ENCODE results near the gene ITPRIPL2. TPM values are rescaled to one million over a fixed set of nuclear protein-coding genes. Genes with fewer than 3 reads are reported as not detected.

The ITPRIPL2 gene
- total RNA-seq, 4 donors from 2014 or later, result 13.3 to 18.9 (median 18.5) TPM

DNA sequence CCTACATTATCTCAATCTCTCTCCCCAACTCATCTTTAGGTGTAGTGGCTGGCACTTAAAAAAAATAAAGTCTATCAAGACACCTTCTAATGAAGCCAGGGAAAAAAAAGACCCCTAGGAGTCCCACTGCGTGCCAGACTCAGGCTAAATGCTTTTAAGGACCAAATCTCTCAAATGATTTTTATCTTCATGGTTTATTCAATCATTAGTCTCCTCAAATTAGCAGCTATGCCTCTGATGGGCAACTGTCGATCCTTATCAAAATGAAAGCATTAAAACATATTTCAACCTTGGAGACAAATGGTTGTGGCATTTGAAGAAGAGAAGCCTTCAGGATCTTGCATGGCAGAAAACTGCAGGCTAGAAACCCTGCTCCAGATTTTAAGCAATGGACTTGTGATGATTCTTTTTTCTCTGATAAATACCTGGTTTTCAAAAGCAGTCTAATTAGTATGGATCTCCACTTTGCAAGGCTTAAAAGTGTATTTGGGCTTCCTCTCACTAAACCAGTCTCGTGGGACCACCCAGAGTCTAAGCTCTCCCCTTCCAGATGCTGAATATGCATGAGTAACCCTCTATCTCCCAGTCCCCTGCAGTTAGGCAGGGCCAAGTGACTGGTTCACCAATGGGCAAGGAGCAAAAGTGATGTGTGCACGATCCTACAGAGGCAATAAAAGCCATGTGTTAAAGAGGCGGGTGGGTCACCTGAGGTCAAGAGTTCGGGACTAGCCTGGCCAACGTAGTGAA is 14.9 kb downstream of the ITPRIPL2 start:
- Histone ChIP-seq H3K27ac (no peak overlapping the region), H3K36me3 (no peaks in the 10 kb centered on the region), H3K4me3 (no peak overlapping the region), H3K9me3 (no peaks in the 10 kb centered on the region), H3K27me3 (no peaks in the 10 kb centered on the region), H3K4me1 (peaks cover 19 to 26% of the 10 kb centered on the region in 2 donors)
- DNase-seq (no peak), ATAC-seq (no peak)
- in situ Hi-C loops (cut with MboI; ENCODE audit: low sequenced_read_pairs in 4 of 4) (no loop called here), intact Hi-C loops (cut with DNase I; ENCODE audit: low total_unique reads) (no loop called here)
- TF ChIP-seq, protein P1, sequence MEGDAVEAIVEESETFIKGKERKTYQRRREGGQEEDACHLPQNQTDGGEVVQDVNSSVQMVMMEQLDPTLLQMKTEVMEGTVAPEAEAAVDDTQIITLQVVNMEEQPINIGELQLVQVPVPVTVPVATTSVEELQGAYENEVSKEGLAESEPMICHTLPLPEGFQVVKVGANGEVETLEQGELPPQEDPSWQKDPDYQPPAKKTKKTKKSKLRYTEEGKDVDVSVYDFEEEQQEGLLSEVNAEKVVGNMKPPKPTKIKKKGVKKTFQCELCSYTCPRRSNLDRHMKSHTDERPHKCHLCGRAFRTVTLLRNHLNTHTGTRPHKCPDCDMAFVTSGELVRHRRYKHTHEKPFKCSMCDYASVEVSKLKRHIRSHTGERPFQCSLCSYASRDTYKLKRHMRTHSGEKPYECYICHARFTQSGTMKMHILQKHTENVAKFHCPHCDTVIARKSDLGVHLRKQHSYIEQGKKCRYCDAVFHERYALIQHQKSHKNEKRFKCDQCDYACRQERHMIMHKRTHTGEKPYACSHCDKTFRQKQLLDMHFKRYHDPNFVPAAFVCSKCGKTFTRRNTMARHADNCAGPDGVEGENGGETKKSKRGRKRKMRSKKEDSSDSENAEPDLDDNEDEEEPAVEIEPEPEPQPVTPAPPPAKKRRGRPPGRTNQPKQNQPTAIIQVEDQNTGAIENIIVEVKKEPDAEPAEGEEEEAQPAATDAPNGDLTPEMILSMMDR (IDR thresholded peaks at IDR 0.05 in 4 of 5, conservative IDR thresholded peaks at IDR 0.05 in 1 of 5), result no peak
- TF ChIP-seq POLR2A (IDR thresholded peaks at IDR 0.05), result no peak

- intact Hi-C loops (cut with DNase I; ENCODE audit: low total_unique reads) (no loop called here), in situ Hi-C loops (cut with MboI; ENCODE audit: low sequenced_read_pairs in 4 of 4) (no loop called here)
- H3K27me3 ChIP-seq, result no peaks in the 10 kb centered on the region
- H3K9me3 ChIP-seq, result no peaks in the 10 kb centered on the region
- H3K4me3 ChIP-seq, result no peak overlapping the region
- peak overlapping the region; percentile 68 to 81 (median 74) for H3K27ac ChIP-seq
- TF ChIP-seq POLR2A (IDR thresholded peaks at IDR 0.05), result no peak
- TF ChIP-seq, protein P1 (IDR thresholded peaks at IDR 0.05 in 4 of 5, conservative IDR thresholded peaks at IDR 0.05 in 1 of 5), result no peak
- no peaks in the 10 kb centered on the region for H3K36me3 ChIP-seq
- no peak for ATAC-seq
- no peak for DNase-seq
- H3K4me1 ChIP-seq, result peaks cover 20 to 22% of the 10 kb centered on the region in 2 donors
These were observed 16.6 kb downstream of the ITPRIPL2 start for GRCh38 chr16:19130385-19130784.

GRCh38 chr16:19130852-19131824 is 17.4 kb downstream of the ITPRIPL2 start:
- H3K27me3 ChIP-seq, result no peaks in the 10 kb centered on the region
- intact Hi-C loops (cut with DNase I; ENCODE audit: low total_unique reads) (no loop called here), in situ Hi-C loops (cut with MboI; ENCODE audit: low sequenced_read_pairs in 4 of 4) (no loop called here)
- TF ChIP-seq, protein P1 (IDR thresholded peaks at IDR 0.05 in 4 of 5, conservative IDR thresholded peaks at IDR 0.05 in 1 of 5), result no peak
- no peak for TF ChIP-seq POLR2A (IDR thresholded peaks at IDR 0.05)
- no peaks in the 10 kb centered on the region for H3K9me3 ChIP-seq
- ATAC-seq (peak; percentile 22 to 38), DNase-seq (peak in 1 of 2 donors; percentile 34)
- peak overlapping the region in 3 of 4 donors; percentile 4 to 32 (median 27) for H3K4me3 ChIP-seq
- H3K36me3 ChIP-seq, result no peaks in the 10 kb centered on the region
- H3K4me1 ChIP-seq, result peaks cover 22 to 27% of the 10 kb centered on the region in 2 donors
- H3K27ac ChIP-seq, result peak overlapping the region; percentile 68 to 81 (median 74)

GRCh38 chr16:19131825-19132218 is 18.1 kb downstream of the ITPRIPL2 start:
- no peak for TF ChIP-seq POLR2A (IDR thresholded peaks at IDR 0.05)
- TF ChIP-seq, protein P1 (IDR thresholded peaks at IDR 0.05 in 4 of 5, conservative IDR thresholded peaks at IDR 0.05 in 1 of 5), result no peak
- intact Hi-C loops (cut with DNase I; ENCODE audit: low total_unique reads), result no loop called here
- DNase-seq, result no peak
- Histone ChIP-seq H3K27ac (peak overlapping the region; percentile 68 to 81 (median 74)), H3K9me3 (no peaks in the 10 kb centered on the region), H3K4me1 (peaks cover 28 to 34% of the 10 kb centered on the region in 2 donors), H3K27me3 (no peaks in the 10 kb centered on the region), H3K4me3 (no peak overlapping the region), H3K36me3 (no peaks in the 10 kb centered on the region)
- in situ Hi-C loops (cut with MboI; ENCODE audit: low sequenced_read_pairs in 4 of 4), result no loop called here
- ATAC-seq, result peak; percentile 37 to 38
